HG02623 (cell line): ENCODE data around the gene HIGD2B.
"Not testable (repeated sequence)": the region's sequence is repeated elsewhere in the genome, so short reads cannot be mapped to it uniquely, and the experiment has no call there.

Experiments used
- ATAC-seq: cut with Tn5 transposase; IDR thresholded peaks from one replicate; pipeline ENCODE4 v1.9.1; 2021; ENCODE audit warnings: moderate library complexity; ENCODE audit not compliant: unreplicated experiment

HIGD2B gene, protein sequence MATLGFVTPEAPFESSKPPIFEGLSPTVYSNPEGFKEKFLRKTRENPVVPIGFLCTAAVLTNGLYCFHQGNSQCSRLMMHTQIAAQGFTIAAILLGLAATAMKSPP

DNA sequence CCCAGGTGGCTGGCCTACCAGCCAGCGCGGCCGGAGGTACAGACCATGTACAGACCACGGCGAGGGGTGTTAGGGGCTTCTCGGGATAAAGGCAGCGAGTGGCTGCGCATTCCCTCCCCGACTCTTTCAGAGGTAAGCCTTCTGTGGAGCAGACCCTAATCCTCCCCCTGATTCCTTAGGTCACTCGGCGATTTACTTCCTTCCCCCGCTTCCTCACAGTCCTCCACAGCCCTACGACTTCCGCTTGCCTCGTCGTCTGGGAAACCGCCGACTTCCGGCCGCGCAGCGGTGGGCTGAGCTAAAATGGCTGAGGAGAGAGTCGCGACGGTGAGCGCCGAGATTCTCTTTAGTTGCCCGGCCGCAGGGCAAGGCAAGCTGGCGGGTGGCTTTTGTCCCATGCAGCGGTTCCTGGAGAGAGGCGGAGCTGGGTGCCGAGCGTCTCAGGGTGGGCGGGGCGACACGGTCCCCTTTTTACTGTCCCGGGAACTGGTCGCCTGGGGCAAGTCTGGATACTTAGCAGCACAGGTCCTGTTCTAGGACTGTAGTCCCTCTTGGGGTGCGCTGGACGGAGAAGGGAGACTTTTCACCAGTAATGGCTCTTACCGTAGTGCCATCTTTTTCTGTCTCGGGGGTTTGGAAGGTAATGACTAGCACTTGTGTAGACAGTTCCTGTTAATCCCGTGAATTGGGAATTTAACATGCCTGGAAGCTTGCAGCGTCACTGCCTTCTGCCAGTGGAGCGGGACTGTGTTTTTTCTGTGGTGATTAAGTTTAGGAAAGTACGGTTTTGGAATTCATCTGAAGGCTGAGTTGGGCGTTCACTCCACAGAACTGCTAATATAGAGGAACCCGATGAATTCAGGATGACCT, at the start of gene HIGD2B, which contains the start of gene BBS4:
HIGD2B (minus strand) TSS at position 258 of the 870 bp plus-strand sequence. CDS start 9,808 bp downstream, outside the sequence.
BBS4 (plus strand) TSS at position 283 of the 870 bp plus-strand sequence; CDS start at position 304, 21 bp downstream.
- ATAC-seq = peak; percentile 94

DNA sequence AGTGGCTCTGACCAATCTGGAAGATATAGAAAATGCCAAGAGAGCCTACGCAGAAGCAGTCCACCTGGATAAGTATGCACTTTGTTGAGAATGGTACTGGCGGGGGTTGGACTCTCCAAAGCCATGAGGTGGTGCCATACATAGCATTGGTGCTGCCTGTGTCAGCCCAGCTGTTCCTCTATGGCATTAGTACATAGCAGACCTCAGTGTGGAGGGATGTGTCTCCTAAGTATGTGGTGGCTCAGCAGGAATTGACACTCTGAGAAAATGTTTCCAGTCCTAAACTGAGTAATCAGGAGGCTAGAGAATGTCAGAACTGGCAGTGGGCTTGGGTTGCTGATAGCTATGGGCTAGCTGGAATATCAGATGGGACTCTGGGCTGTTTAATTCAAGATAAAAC, 49.1 kb upstream of the HIGD2B start:
- no peak for ATAC-seq

DNA sequence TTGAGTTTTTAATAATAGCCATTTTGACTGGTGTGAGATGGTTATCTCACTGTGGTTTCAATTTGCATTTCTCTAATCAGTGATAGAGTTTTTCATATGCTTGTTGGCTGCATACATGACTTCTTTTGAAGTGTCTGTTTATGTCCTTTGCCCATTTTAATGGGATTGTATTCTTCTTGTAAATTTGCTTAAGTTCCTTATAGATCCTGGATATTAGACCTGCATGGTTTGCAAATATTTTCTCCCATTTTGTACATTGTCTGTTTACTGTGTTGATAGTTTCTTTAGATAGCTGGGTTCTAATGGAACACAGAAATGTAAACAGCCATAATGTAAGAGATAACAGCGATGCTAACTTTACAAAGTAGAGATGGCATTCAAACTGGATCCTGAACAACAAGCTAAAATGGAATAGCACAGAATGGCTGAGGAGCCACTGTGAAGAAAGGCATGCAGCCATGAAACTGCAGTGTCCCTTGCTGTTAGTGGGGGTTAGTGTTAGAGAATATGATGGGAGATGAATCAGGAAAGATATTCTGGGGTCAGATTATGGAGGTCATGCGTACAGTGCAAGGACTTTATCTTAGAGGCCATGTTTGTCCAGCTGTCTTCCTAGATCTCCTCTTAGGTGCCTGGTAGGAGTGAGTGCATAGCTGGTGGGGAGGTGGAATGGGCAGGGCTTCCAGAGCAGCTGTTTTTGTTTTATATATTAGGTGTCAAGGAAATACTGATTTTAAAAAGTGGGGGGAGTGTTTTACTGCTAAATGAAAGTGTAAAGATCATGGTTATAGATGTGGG, 48.2 kb upstream of the HIGD2B start:
- no peak for ATAC-seq

DNA sequence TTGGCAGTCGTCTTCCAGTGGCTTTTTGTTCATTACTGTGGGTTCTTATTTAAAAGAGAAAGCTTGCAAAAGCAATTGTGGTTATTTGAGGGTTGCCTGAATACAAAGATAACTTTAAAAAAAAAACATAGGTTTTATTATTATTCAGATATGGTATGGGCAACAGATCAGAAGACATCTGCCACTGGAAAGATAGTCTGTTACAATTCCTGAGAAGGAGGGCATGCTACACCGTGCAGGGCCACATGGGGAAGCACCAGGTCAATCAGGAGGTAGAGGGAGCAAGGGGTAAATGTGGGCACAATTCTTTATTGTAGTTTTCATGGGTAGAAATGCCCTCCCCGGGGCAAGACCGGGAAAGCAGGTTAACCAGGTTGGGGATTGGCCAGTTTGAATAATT, 46.5 kb upstream of the HIGD2B start:
- no peak for ATAC-seq

DNA sequence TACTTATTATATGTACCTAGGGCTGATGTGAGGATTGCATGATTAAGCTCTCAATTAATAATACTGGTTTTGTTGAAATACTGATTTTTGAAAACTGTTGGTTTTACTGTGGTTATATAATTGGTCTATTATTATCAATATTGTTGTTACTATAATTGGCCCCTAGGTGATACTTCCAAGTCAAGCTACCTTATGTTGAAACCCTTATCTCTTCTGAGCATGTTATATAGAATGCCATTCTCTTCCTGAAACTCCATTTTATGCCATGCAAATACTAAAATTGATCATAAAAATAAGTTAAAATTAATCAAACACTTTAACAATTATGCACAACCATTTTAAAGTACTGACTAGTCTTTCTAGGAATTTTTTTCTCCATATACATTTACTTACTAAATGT, 46.1 kb upstream of the HIGD2B start:
- ATAC-seq = no peak

DNA sequence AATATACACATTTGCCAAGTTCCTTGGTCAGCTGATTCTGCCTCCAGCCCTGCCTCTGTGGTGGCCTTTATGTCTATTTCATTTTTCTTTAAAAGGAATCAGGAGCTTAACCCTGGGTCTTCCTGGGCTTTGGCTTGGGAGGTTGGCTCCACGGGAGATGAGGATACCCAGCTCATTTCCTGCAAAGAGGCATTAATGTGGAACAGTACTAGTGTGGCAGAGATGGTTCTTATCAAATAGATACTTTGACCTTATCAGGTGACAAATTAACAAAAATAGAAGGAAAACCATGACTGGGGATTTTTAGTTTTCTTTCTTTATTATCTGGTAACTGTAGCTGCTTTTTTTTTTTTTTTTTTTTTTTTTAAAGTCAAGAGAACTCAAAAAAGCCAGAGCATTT, 42.8 kb upstream of the HIGD2B start:
- ATAC-seq = no peak

DNA sequence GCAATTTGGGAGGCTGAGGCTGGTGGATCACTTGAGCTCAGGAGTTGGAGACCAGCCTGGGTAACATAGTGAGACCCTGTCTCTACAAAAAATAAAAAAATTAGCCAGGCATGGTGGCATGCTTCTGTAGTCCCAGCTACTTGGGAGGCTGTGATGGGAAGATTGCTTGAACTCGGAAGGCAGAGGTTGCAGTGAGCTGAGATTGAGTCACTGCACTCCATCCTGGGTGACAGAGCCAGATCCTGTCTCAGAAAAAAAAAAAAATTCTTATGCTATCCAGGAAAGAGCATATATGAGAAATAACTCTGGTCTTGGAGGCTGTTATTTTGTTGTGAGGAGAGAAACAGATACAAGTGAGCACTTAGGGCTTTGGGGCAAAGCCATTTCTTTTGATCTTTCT, 42.3 kb upstream of the HIGD2B start:
- ATAC-seq = not testable (repeated sequence)

DNA sequence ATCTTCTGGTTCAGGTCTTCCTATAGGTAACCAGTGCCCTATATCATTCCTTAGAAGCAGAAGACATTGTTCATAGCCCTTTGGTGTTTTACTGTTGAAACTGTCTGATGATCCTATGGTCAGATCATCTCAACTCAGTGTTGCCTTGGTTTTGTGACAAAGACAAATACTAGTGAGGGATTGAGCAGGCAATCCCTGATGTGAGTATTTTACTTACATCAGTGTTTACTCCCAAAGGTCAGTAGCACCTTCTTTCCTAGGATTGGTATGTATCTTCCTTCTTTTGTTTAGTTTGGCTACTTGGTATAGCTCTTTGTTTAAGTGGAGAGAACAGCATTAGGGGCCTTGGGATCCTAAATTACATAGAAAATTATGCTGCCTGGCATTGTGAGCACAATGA, 41.2 kb upstream of the HIGD2B start:
- ATAC-seq = no peak

DNA sequence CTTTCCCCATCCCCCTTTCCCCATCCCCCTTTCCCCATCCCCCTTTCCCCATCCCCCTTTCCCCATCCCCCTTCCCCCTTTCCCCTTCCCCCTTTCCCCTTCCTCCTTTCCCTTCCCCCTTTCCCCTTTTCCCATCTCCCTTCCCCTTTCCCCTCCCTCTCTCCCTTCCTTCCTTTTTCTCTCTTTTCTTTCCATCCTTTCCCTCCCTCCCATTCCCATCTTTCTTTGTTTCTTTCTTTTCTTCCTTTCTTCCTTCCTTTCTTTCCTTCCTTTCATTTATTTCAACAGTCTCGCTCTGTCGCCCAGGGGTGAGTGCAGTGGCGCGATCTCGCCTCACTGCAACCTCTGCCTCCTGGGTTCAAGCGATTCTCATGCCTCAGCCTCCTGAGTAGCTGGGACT, 39.9 kb upstream of the HIGD2B start:
- not testable (repeated sequence) for ATAC-seq

DNA sequence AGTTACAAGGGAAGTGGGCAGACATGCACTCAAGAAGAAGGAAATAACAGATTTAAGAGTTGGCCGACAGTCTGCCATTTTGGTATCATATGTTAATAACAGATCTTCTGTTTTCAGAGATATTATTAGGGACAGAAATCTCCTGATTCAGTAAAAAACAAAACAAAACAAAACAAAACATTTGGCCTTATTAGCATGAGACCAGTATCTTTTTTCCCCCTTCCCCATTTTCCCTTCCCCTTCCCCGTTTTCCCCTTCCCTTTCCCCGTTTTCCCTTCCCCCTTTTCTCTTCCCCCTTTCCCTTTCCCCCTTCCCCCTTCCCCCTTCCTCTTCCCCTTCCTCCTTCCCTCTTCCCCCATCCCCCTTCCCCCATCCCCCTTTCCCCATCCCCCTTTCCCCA, 39.5 kb upstream of the HIGD2B start:
- no peak for ATAC-seq

DNA sequence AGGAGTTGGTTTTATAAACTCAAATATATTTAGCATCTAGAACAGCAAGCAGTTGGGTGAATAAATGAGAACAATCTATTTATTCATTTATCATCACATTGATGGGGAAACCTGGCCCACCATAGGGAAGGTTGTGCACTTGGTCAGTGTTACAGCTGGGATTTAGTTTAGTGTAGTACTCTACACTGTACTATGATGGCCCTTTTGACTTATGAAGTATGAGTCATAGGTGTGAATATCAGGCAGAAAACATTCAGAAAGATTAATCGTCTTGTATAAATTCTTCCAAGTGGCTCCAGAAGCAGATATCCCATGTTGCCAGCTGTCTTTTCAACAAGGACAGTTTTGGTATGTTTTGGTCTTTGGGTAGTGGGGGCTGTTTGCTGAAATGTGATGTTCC, 38.0 kb upstream of the HIGD2B start:
- no peak for ATAC-seq

DNA sequence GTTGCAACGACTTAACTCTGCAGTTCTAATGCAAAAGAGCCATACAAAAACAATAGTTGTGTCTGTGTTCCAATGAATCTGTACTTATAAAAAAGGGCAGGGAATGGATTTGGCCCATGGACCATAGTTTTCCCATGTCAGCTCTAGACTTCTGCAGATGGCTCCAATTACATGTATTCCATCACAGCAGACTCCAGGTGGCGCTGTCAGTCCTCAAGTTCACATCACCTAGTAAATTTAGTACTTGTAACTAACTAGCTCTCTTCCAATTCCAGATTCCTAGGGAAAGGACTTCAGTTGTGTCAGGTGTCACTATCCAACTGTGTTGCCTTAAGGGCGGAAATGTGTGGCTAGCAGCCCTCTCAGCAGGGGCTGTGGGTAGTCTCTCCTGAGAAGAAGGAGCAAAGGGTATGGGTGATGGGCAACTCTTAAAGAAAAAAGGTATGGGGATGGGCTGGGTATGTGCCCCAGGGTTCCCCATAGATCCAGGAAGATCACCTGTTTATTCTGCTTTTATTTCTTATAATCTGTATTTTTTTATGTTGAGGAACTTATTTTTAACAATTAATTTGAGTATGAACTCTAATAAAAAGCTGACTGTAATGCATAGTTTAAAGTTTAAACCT, 36.2 kb upstream of the HIGD2B start:
- ATAC-seq = no peak

DNA sequence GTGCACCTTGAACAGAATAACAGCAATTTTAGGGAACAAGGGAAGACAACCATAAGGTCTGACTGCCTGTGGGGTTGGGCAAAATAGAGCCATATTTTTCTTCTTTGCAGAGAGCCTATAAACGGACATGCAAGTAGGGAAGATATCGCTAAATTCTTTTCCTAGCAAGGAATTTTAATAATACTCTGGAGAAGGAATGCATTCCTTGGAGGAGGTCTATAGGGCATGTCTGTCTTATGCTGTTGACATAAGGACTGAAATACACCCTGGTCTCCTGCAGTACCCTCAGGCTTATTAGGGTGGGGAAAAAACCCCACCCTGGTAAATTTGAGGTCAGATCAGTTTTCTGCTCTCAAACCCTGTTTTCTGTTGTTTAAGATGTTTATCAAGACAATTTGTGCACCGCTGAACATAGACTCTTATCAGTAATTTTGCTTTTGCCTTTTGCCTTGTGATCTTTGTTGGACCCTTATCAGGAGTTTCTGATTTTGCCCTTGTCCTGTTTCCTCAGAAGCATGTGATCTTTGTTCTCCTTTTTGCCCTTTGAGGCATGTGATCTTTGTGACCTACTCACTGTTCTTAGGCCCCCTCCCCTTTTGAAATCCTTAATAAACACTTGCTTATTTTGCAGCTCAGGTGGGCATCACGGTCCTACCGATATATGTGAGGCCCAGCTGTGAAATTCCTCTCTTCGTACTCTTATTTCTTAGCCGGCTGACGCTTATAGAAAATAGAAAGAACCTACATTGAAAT, 22.7 kb upstream of the HIGD2B start:
- ATAC-seq = not testable (repeated sequence)

DNA sequence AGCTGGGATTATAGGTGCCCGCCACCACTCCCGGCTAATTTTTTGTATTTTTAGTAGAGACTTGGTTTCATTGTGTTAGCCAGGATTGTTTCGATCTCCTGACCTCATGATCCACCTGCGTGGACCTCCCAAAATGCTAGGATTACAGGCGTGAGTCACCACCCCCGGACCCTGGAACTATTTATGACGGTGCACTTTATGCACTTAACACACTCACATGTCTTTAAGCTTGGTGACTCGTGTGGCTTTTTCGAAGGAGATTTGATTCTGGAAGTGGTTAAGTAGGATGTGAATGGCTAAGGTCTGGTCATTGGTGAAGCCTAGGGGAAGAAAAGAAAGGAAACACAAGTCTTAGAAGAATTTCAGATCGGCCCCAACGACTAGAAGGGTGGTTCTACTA, 20.3 kb upstream of the HIGD2B start:
- ATAC-seq = no peak

DNA sequence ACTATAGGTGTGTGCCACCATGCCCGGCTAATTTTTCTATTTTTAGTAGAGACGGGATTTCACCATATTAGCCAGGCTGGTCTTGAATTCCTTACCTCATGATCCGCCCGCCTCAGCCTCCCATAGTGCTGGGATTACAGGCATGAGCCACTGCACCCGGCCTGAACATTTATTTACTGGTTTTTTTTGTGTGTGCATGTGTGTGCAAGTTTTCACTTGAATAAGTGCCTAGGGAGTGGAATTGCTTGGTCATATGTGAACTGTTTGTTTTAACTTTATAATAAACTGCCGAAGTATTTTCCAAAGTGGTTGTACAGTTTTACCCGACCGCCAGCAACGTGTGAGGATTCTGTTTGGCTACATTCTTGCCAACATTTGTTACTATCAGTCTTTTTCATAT, 14.1 kb upstream of the HIGD2B start:
- no peak for ATAC-seq

DNA sequence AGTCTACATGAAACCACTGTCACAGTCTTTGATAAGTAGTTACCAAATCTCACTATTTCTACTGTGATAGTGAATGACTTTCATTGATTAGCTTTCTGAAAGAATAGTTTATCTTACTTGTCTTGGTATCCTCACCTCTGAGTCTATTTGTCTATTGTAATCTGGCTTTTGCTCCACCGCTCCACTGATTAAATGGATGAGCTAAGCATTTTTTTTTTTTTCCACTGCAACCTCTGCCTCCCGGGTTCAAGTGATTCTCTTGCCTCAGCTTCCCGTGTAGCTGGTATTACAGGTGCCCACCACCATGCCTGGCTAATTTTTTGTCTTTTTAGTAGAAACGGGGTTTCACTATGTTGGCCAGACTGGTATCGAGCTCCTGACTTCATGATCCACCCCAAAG, 13.0 kb upstream of the HIGD2B start:
- ATAC-seq = no peak

DNA sequence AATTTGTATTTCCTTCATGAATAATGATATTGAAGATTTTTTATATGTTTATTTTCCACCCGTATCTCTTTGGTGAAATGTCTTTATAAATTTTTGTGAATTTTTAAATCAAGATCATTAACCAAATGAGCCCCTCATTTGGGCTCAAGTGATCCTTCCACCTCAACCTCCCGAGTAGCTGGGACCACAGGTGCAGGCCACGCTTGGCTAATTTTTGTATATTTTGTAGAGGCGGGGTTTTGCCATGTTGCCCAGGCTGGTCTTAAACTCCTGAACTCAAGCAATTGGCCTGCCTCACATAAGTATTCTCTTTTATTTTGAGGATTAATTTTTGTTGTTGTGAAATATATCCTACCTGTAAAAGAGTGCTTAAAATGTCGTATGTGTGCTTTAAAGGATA, 5.0 kb upstream of the HIGD2B start:
- no peak for ATAC-seq

DNA sequence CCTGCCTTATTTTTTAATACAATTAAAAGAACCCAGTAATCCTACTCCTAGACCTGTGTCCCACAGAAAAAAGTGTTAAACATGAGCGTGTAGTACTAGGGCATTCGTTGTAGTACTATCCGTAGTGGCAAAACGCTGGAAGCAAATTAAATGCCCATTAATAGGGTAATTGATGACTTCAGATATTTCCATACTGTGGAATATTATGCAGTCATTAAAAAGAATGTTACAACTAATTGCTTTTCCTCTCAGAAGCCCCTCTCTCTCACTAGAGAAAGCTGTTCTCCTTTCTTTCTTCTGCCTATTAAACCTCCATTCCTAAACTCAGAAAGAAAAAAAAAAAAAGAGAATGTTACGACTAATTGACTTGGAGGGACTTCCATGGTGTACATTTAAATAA, 2.7 kb upstream of the HIGD2B start:
- no peak for ATAC-seq

DNA sequence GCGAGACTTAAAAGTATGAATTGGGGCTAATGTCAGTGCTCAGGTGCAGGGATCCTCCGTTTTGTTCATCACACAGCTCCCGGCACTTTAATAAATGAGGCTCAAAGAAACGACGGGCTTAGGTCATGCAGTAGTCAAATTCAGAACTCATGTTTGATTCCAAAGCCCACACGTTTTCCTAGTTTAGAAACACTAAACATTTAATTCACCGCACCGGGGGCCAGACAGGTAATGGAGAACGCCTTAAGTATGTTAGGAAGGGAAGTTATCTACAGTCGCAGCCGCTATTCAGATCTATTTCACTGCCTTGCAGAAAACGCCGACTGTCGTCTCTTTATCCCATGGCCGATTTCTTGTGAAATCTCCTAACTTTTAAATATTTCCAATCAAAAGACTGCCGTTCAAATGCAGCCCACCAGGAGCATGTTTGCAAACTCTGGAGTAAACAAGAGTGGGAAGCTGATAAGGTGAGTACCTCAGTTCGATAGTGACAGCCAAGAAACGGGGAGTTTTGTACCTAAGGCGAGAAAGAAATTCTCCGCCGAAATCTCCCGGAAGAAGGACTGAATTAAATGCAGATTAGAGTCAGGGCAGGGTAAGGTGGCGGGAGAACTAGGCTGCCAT, 569 bp downstream of the HIGD2B start:
- ATAC-seq = no peak

DNA sequence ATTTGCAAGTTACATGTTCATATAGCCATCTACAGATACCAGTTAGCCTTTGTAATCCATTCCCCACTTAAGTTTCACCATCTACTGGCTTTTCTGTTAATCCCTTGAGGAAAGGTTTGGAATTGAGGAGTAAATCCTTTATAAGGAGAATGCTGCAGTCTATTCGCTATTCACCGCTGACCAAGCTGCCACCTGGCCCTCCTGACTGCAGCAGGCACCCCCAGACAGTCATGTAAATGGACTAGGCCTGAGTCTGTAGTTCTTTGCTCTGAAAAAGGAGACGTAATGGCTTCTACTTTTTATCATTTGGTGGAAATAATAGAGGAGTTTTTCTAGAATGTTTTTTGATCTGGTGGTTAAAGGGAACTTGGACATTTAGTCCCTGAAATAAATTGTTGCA, 3.2 kb downstream of the HIGD2B start:
- no peak for ATAC-seq
